Measurements from ENCODE around the gene CDK18.

DNA sequence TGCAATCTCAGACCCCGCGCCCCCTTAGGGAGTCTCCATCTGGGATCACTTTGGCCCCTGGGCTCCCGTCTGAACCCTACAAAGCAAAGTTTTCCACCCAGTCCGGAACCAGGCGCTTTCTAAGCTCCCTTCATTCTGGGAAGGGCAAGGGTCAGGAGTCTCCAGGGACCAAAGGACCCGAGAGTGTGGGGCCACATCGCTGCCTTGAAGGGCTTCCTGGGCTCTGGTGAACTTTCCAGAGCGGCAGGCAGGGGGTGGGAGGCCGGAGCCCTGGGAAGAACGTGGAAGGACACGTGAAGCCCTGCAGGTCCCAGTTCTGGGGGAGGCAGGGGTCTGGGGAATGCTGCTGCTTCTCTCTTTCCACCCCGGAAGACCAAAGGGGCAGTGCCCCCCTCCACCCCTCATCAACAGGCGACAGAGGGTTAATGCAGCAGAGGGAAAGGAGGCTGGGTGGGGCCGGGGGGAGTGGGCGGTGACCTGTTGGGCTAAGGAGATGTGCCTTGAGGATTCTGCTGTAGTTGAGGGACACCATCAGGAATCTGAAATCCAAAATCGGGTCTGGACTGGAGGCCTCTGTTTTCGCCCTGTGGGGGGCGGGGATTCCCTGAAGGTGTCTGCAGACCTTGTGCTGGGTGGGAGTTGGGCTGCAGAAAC is 734 bp downstream of the CDK18 start:
- TF ChIP-seq, protein P1, sequence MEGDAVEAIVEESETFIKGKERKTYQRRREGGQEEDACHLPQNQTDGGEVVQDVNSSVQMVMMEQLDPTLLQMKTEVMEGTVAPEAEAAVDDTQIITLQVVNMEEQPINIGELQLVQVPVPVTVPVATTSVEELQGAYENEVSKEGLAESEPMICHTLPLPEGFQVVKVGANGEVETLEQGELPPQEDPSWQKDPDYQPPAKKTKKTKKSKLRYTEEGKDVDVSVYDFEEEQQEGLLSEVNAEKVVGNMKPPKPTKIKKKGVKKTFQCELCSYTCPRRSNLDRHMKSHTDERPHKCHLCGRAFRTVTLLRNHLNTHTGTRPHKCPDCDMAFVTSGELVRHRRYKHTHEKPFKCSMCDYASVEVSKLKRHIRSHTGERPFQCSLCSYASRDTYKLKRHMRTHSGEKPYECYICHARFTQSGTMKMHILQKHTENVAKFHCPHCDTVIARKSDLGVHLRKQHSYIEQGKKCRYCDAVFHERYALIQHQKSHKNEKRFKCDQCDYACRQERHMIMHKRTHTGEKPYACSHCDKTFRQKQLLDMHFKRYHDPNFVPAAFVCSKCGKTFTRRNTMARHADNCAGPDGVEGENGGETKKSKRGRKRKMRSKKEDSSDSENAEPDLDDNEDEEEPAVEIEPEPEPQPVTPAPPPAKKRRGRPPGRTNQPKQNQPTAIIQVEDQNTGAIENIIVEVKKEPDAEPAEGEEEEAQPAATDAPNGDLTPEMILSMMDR (conservative IDR thresholded peaks at IDR 0.05; ENCODE audit: low read depth, low read length), result no peak
- TF ChIP-seq EZH2 (IDR thresholded peaks at IDR 0.05; ENCODE audit: borderline replicate concordance, low read depth, low read length, poor library complexity, severe bottlenecking), result no peak
